Mesenchymal stem cell (in vitro differentiated cells and primary cell): ENCODE results near the gene SIRPD.
"Not testable (repeated sequence)": the region's sequence is repeated elsewhere in the genome, so short reads cannot be mapped to it uniquely, and the experiment has no call there.

Experiments
- DNase-seq: peaks from one replicate; pipeline ENCODE4 v3.0.0-alpha.2; 2013
- H2AFZ ChIP-seq: one replicate; pipeline ENCODE4 v1.6.1; 2013; ENCODE audit warnings: low read depth, mild to moderate bottlenecking, control low read depth, inconsistent platforms, low read length, moderate library complexity
- H2AK5ac ChIP-seq: 2 replicates; pipeline ENCODE4 v1.6.1; 2013; ENCODE audit warnings: low read length, moderate library complexity, mild to moderate bottlenecking, inconsistent platforms; ENCODE audit not compliant: severe bottlenecking
- H2BK120ac ChIP-seq: one replicate; pipeline ENCODE4 v1.6.1; 2013; ENCODE audit warnings: low read depth, mild to moderate bottlenecking, inconsistent platforms, low read length, moderate library complexity
- H2BK12ac ChIP-seq, 2 experiments: one replicate each; pipeline ENCODE4 v1.6.1; 2013; ENCODE audit warnings: inconsistent platforms in 2 of 2, low read length in 2 of 2, mild to moderate bottlenecking in 2 of 2, moderate library complexity in 2 of 2, control low read depth in 1 of 2
- H2BK15ac ChIP-seq: one replicate; pipeline ENCODE4 v1.6.1; 2013; ENCODE audit warnings: mild to moderate bottlenecking, low read depth, inconsistent platforms; ENCODE audit not compliant: poor library complexity, severe bottlenecking
- H2BK5ac ChIP-seq: 2 replicates; pipeline ENCODE4 v1.6.1; 2013; ENCODE audit warnings: low read depth, mild to moderate bottlenecking, low read length, control low read depth, inconsistent platforms; ENCODE audit not compliant: poor library complexity, severe bottlenecking
- H3K14ac ChIP-seq, 2 experiments: one replicate each; pipeline ENCODE4 v1.6.1; 2013; ENCODE audit warnings: inconsistent platforms in 2 of 2, low read length in 2 of 2, control low read depth in 1 of 2, mild to moderate bottlenecking in 1 of 2, moderate library complexity in 1 of 2
- H3K18ac ChIP-seq, 2 experiments: one replicate each; pipeline ENCODE4 v1.6.1; 2013; ENCODE audit warnings: inconsistent platforms in 2 of 2, low read length in 2 of 2, control low read depth in 1 of 2, low read depth in 1 of 2, mild to moderate bottlenecking in 1 of 2
- H3K23ac ChIP-seq, 2 experiments: one replicate each; pipeline ENCODE4 v1.6.1; 2013; ENCODE audit warnings: inconsistent platforms in 2 of 2, low read length in 2 of 2, mild to moderate bottlenecking in 2 of 2, moderate library complexity in 2 of 2, control low read depth in 1 of 2
- H3K27ac ChIP-seq: 2 replicates; pipeline ENCODE4 v1.5.1; 2013; ENCODE audit warnings: mild to moderate bottlenecking, moderate library complexity, low read length, control low read depth, inconsistent platforms; ENCODE audit not compliant: poor library complexity, severe bottlenecking
- H3K27me3 ChIP-seq, 2 experiments: 2 replicates each; pipeline versions ENCODE4 v1.6.1 to v1.7.0; 2013; ENCODE audit warnings: low read length in 2 of 2, mild to moderate bottlenecking in 2 of 2, moderate library complexity in 2 of 2, control low read depth in 1 of 2, inconsistent platforms in 1 of 2; ENCODE audit not compliant: control insufficient read depth in 1 of 2, insufficient read depth in 1 of 2
- H3K36me3 ChIP-seq, 2 experiments: 2 replicates each; pipeline versions ENCODE4 v1.6.1 to v1.7.0; 2013; ENCODE audit warnings: low read length in 2 of 2, control low read depth in 1 of 2, inconsistent platforms in 1 of 2, low read depth in 1 of 2, mild to moderate bottlenecking in 1 of 2; ENCODE audit not compliant: insufficient read depth in 2 of 2, control insufficient read depth in 1 of 2
- H3K4ac ChIP-seq, 2 experiments: one replicate each; pipeline ENCODE4 v1.6.1; 2013; ENCODE audit warnings: inconsistent platforms in 2 of 2, low read length in 2 of 2, mild to moderate bottlenecking in 2 of 2, moderate library complexity in 2 of 2, control low read depth in 1 of 2, low read depth in 1 of 2
- H3K4me1 ChIP-seq: 2 replicates; pipeline ENCODE4 v1.6.1; 2013; ENCODE audit warnings: low read depth, low read length, control low read depth; ENCODE audit not compliant: control insufficient read depth, insufficient read depth
- H3K4me2 ChIP-seq: 2 replicates; pipeline ENCODE4 v1.6.1; 2013; ENCODE audit warnings: low read length, mild to moderate bottlenecking, inconsistent platforms; ENCODE audit not compliant: poor library complexity, severe bottlenecking
- H3K4me3 ChIP-seq, 2 experiments: 2 replicates each; pipeline versions ENCODE4 v1.5.1 to v1.7.0; 2013; ENCODE audit warnings: low read length in 2 of 2, mild to moderate bottlenecking in 2 of 2, control low read depth in 1 of 2, low read depth in 1 of 2; ENCODE audit not compliant: insufficient read depth in 1 of 2
- H3K79me1 ChIP-seq: replicated peaks from 2 replicates; pipeline ENCODE4 v1.6.1; 2013; ENCODE audit warnings: mild to moderate bottlenecking, control low read depth, low read length, inconsistent platforms; ENCODE audit not compliant: poor library complexity, severe bottlenecking
- H3K9ac ChIP-seq: 2 replicates; pipeline ENCODE4 v1.7.0; 2013; ENCODE audit warnings: mild to moderate bottlenecking, low read length, moderate library complexity
- H3K9me3 ChIP-seq: 2 replicates; pipeline ENCODE4 v1.7.0; 2013; ENCODE audit warnings: mild to moderate bottlenecking, low read length; ENCODE audit not compliant: control insufficient read depth
- H4K8ac ChIP-seq: one replicate; pipeline ENCODE4 v1.6.1; 2013; ENCODE audit warnings: inconsistent platforms, mild to moderate bottlenecking, low read length, moderate library complexity
- H4K91ac ChIP-seq: one replicate; pipeline ENCODE4 v1.6.1; 2013; ENCODE audit warnings: mild to moderate bottlenecking, low read length, inconsistent platforms
- WGBS: methylation state at CpG from one replicate; pipeline ENCODE4 v1.1.7; 2013; ENCODE audit warnings: mixed read lengths; 5-methylcytosine and 5-hydroxymethylcytosine counted together

The SIRPD gene

DNA sequence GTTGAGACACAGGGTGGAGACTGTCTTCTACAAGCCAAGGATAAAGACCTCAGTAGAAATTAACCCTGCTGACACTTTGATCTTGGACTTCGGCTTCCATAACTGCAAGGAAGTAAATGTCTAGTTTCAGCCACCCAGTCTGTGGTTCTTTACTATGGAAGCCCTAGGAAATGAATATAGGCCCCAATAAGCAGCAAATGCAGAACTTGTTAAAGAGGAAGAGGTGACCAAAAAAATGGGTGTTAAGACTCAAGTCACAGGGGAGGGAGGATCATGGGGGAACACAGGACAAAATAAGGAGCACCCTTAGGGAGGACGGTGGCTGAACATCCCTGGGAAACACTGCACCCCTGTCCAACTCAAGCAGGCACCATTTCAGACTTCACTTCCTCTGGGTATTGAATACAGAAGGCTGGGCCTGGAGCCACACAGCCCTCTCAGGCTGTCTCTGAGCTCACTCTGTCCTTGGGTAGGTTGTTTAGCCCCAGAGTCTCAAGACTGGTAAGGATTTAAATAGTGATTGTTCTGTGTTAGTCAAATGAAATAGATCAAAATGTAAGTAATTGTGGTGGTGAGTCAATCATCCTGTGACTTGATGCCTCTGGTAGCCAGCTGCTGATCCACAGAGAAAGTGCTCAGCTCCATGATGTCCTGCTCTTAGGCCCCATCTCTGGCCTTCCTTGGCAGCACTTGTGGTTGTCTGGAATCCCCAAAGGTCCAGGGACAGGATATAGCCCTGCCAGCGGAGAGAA lies 30.5 kb upstream of the SIRPD start:
- Histone ChIP-seq H3K9me3 (no peaks in the 10 kb centered on the region), H2BK120ac (no peak overlapping the region), H3K27ac (no peak overlapping the region), H3K14ac (no peak overlapping the region), H2AK5ac (no peak overlapping the region), H3K4me1 (peaks cover 3% of the 10 kb centered on the region), H3K79me1 (no peaks in the 10 kb centered on the region), H3K9ac (peak overlapping the region; percentile 80), H3K4me3 (no peak overlapping the region), H3K4me2 (no peak overlapping the region), H2BK12ac (no peak overlapping the region), H3K23ac (no peak overlapping the region), H3K4ac (no peak overlapping the region), H4K8ac (no peak overlapping the region), H2AFZ (no peak overlapping the region), H4K91ac (no peak overlapping the region), H2BK5ac (no peak overlapping the region), H2BK15ac (no peak overlapping the region), H3K27me3 (no peaks in the 10 kb centered on the region), H3K36me3 (no peaks in the 10 kb centered on the region), H3K18ac (no peak overlapping the region)
- 46% methylated on average over 3 of the region's 3 CpGs for WGBS
- no peak for DNase-seq

DNA sequence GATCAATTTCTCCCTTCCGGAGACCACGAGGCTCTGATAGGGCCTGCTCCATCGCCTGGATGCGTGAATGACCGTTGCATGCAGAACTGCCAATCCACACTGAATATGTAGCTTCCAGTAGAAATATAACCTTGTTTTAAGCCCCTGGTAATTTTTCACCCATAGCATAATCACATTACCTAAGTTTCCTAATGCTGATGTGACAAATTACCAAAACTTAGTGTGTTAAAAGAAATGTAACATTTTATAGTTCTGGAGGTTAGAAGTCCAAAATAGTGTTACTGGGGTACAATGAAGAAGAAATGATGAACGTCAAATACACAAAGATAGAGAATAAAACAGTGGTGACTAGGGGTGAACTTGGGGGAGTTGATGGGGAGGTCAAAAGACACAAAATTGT lies 22.0 kb upstream of the SIRPD start:
- no peak overlapping the region for H2AK5ac ChIP-seq
- H3K4me1 ChIP-seq, result no peaks in the 10 kb centered on the region
- H3K9me3 ChIP-seq, result no peaks in the 10 kb centered on the region
- no peak overlapping the region for H3K4me2 ChIP-seq
- no peak overlapping the region for H2BK15ac ChIP-seq
- H3K4ac ChIP-seq, result no peak overlapping the region
- 80% methylated on average over 6 of the region's 6 CpGs for WGBS
- H4K8ac ChIP-seq, result no peak overlapping the region
- H3K79me1 ChIP-seq, result no peaks in the 10 kb centered on the region
- H3K14ac ChIP-seq, result no peak overlapping the region
- no peak overlapping the region for H3K18ac ChIP-seq
- no peaks in the 10 kb centered on the region for H3K36me3 ChIP-seq
- no peak overlapping the region for H2AFZ ChIP-seq
- no peak overlapping the region for H3K27ac ChIP-seq
- H3K4me3 ChIP-seq, result no peak overlapping the region
- peaks cover 0 to 3% of the 10 kb centered on the region in 2 experiments for H3K27me3 ChIP-seq
- no peak overlapping the region for H2BK12ac ChIP-seq
- no peak overlapping the region for H4K91ac ChIP-seq
- no peak overlapping the region for H2BK120ac ChIP-seq
- DNase-seq, result no peak
- no peak overlapping the region for H2BK5ac ChIP-seq
- H3K23ac ChIP-seq, result no peak overlapping the region
- no peak overlapping the region for H3K9ac ChIP-seq

DNA sequence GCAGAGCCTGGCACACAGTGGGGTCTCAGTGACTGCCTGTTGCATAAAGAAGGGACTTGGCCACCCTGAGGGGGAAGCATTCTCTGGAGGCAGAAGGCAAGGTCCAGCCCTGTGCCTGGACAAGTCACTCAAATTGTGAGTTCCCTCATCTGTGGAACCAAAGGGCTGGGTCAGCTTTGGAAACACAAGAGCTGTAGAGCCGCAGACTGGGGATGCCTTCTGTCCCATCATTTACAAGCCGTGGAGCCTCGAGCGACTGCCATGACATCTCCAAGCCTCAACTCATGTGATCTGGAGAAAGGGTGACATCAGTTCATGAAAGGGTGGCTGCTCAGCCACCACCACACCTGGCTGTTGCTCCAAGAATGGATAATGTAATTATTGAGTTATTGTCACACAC lies 20.4 kb upstream of the SIRPD start:
- DNase-seq, result no peak
- no peak overlapping the region for H3K23ac ChIP-seq
- H3K9me3 ChIP-seq, result no peaks in the 10 kb centered on the region
- no peak overlapping the region for H2BK120ac ChIP-seq
- H2AK5ac ChIP-seq, result no peak overlapping the region
- no peak overlapping the region for H3K9ac ChIP-seq
- H3K27ac ChIP-seq, result no peak overlapping the region
- H3K14ac ChIP-seq, result no peak overlapping the region
- no peak overlapping the region for H3K4me3 ChIP-seq
- no peak overlapping the region for H2BK15ac ChIP-seq
- no peaks in the 10 kb centered on the region for H3K79me1 ChIP-seq
- no peaks in the 10 kb centered on the region for H3K4me1 ChIP-seq
- no peak overlapping the region for H2AFZ ChIP-seq
- H2BK5ac ChIP-seq, result no peak overlapping the region
- no peaks in the 10 kb centered on the region for H3K36me3 ChIP-seq
- H3K18ac ChIP-seq, result no peak overlapping the region
- peaks cover 0 to 3% of the 10 kb centered on the region in 2 experiments for H3K27me3 ChIP-seq
- WGBS, result 91% methylated on average over 4 of the region's 4 CpGs
- no peak overlapping the region for H2BK12ac ChIP-seq
- no peak overlapping the region for H3K4ac ChIP-seq
- H4K91ac ChIP-seq, result no peak overlapping the region
- no peak overlapping the region for H4K8ac ChIP-seq
- no peak overlapping the region for H3K4me2 ChIP-seq

DNA sequence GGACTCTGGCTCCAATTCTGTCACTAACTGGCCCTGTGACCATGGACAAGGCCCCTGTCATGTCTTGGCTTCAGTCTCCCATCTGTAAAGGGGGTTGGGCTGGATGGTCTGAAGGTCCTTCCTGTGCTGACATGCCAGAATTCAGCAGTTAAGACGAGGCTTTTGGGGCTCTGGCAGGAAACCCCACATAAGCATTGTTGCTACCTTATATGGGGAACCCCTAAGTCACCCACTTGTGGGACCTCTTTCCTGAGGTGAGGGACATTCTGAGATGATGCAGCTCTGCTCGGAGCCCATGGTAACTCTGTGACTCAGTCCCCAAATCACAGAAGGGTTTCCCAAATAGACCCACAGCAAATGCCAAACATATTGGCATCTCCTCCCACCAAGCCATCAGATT lies 19.8 kb upstream of the SIRPD start:
- not testable (repeated sequence) for H4K8ac ChIP-seq, H2BK12ac ChIP-seq, H2AK5ac ChIP-seq, H3K4me2 ChIP-seq, H3K36me3 ChIP-seq, H3K9me3 ChIP-seq, H3K4me3 ChIP-seq, H2BK15ac ChIP-seq, H3K9ac ChIP-seq, H2BK5ac ChIP-seq, H3K4ac ChIP-seq, H3K4me1 ChIP-seq, H3K14ac ChIP-seq, H3K23ac ChIP-seq, H3K18ac ChIP-seq, H2AFZ ChIP-seq, DNase-seq, H3K27me3 ChIP-seq, H4K91ac ChIP-seq, H3K27ac ChIP-seq, H3K79me1 ChIP-seq, H2BK120ac ChIP-seq
- 67% methylated on average over 2 of the region's 2 CpGs for WGBS
